ENCODE results near the gene AFF4.

- no peak for TF ChIP-seq SUZ12 (IDR thresholded peaks at IDR 0.05; ENCODE audit: extremely low read depth, insufficient read depth, insufficient read length)
- TF ChIP-seq ZNF274 (IDR thresholded peaks at IDR 0.05; ENCODE audit: low read depth, low read length) = no peak
Measured at GRCh38 chr5:132909702-132910101, 53.7 kb downstream of the AFF4 start.

All from NT2/D1 (cell line).